H7 (cell line): ENCODE data around the gene DACT1. TPM values are rescaled to one million over a fixed set of nuclear protein-coding genes. Genes with fewer than 3 reads are reported as not detected.

ENCODE experiments used
- DNase-seq: peaks from one replicate; pipeline ENCODE4 v3.0.0; 2012
- H3K27me3 ChIP-seq: 2 replicates; pipeline ENCODE4 v1.6.0; 2011; ENCODE audit warnings: mild to moderate bottlenecking, low read length; ENCODE audit not compliant: control insufficient read depth, insufficient read depth
- H3K36me3 ChIP-seq: replicated peaks from 2 replicates; pipeline ENCODE4 v1.5.1; 2011; ENCODE audit warnings: low read length; ENCODE audit not compliant: control insufficient read depth, insufficient read depth
- H3K4me3 ChIP-seq: 2 replicates; pipeline ENCODE4 v1.5.1; 2011; ENCODE audit warnings: low read depth, mild to moderate bottlenecking, control low read depth, low read length, moderate library complexity; ENCODE audit not compliant: insufficient read depth
- total RNA-seq: library from RNA; depleted of rRNA; stranded (reverse); fragments of >200 nt; shearing (Covaris generic); gene quantifications from 2 replicates; pipeline ENCODE4 v1.2.3, GENCODE V29; 2014

DACT1 gene
- total RNA-seq, 1 experiment from 2014 or later, result 9.5 TPM

GRCh38 chr14:58628406-58628805, 9.4 kb upstream of the DACT1 start:
- H3K4me3 ChIP-seq, result no peak overlapping the region
- no peaks in the 10 kb centered on the region for H3K27me3 ChIP-seq
- no peak for DNase-seq

GRCh38 chr14:58629281-58629680, 8.5 kb upstream of the DACT1 start:
- no peaks in the 10 kb centered on the region for H3K36me3 ChIP-seq
- no peak overlapping the region for H3K4me3 ChIP-seq
- no peak for DNase-seq
- no peaks in the 10 kb centered on the region for H3K27me3 ChIP-seq

More at GRCh38 chr14:58628406-58628805, 9.4 kb upstream of the DACT1 start:
- H3K36me3 ChIP-seq, result no peaks in the 10 kb centered on the region

- peak; percentile 59 for DNase-seq
- no peak overlapping the region for H3K4me3 ChIP-seq
- H3K27me3 ChIP-seq, result no peaks in the 10 kb centered on the region
These were observed 6.0 kb upstream of the DACT1 start for GRCh38 chr14:58631732-58632131.

GRCh38 chr14:58633831-58634230, 3.9 kb upstream of the DACT1 start:
- peaks cover 7% of the 10 kb centered on the region; the same call in 1 of the 2 replicates for H3K27me3 ChIP-seq
- H3K4me3 ChIP-seq, result no peak overlapping the region
- no peak for DNase-seq
- no peaks in the 10 kb centered on the region for H3K36me3 ChIP-seq

More at GRCh38 chr14:58631732-58632131, 6.0 kb upstream of the DACT1 start:
- no peaks in the 10 kb centered on the region for H3K36me3 ChIP-seq

GRCh38 chr14:58634406-58635090, 3.2 kb upstream of the DACT1 start:
- H3K36me3 ChIP-seq, result no peaks in the 10 kb centered on the region
- H3K27me3 ChIP-seq, result peaks cover 12% of the 10 kb centered on the region
- DNase-seq, result no peak
- no peak overlapping the region for H3K4me3 ChIP-seq

- Histone ChIP-seq H3K27me3 (peaks cover 12% of the 10 kb centered on the region), H3K4me3 (no peak overlapping the region), H3K36me3 (no peaks in the 10 kb centered on the region)
- DNase-seq, result peak; percentile 52
These were observed 2.5 kb upstream of the DACT1 start for GRCh38 chr14:58635091-58635830.

- Histone ChIP-seq H3K4me3 (no peak overlapping the region), H3K27me3 (peaks cover 12% of the 10 kb centered on the region), H3K36me3 (peaks cover 2% of the 10 kb centered on the region)
- DNase-seq, result no peak
These were observed 1.6 kb upstream of the DACT1 start for GRCh38 chr14:58636129-58636528.

GRCh38 chr14:58637040-58637390, 747 bp upstream of the DACT1 start:
- no peak for DNase-seq
- Histone ChIP-seq H3K36me3 (peaks cover 4% of the 10 kb centered on the region), H3K4me3 (peak overlapping the region; percentile 68), H3K27me3 (peaks cover 12% of the 10 kb centered on the region)

- Histone ChIP-seq H3K36me3 (peaks cover 16% of the 10 kb centered on the region), H3K27me3 (peaks cover 12% of the 10 kb centered on the region), H3K4me3 (peak overlapping the region; percentile 68)
- DNase-seq, result peak; percentile 76
These were observed 752 bp downstream of the DACT1 start for GRCh38 chr14:58638231-58639197.

- no peak for DNase-seq
- Histone ChIP-seq H3K27me3 (peaks cover 12% of the 10 kb centered on the region), H3K4me3 (peak overlapping the region; percentile 68), H3K36me3 (peaks cover 18% of the 10 kb centered on the region)
These were observed 1.4 kb downstream of the DACT1 start for GRCh38 chr14:58639198-58639565.

GRCh38 chr14:58639842-58640484, 2.2 kb downstream of the DACT1 start:
- Histone ChIP-seq H3K4me3 (peak overlapping the region; percentile 68; the same call in 1 of the 2 replicates), H3K27me3 (peaks cover 12% of the 10 kb centered on the region), H3K36me3 (peaks cover 21% of the 10 kb centered on the region)
- DNase-seq, result peak; percentile 70

- Histone ChIP-seq H3K36me3 (peaks cover 29% of the 10 kb centered on the region), H3K27me3 (peaks cover 12% of the 10 kb centered on the region), H3K4me3 (no peak overlapping the region)
- DNase-seq, result no peak
These were observed 3.2 kb downstream of the DACT1 start for GRCh38 chr14:58640959-58641358.

- peaks cover 29% of the 10 kb centered on the region for H3K36me3 ChIP-seq
- H3K27me3 ChIP-seq, result peaks cover 12% of the 10 kb centered on the region
- DNase-seq, result peak; percentile 48
- H3K4me3 ChIP-seq, result no peak overlapping the region
These were observed 3.7 kb downstream of the DACT1 start for GRCh38 chr14:58641509-58641908.

- peaks cover 34% of the 10 kb centered on the region for H3K36me3 ChIP-seq
- no peak overlapping the region for H3K4me3 ChIP-seq
- no peak for DNase-seq
- H3K27me3 ChIP-seq, result peaks cover 10% of the 10 kb centered on the region
These were observed 5.6 kb downstream of the DACT1 start for GRCh38 chr14:58643366-58643765.
